Measurements from ENCODE around the gene SPEM3. TPM values are rescaled to one million over a fixed set of nuclear protein-coding genes. Genes with fewer than 3 reads are reported as not detected.

Gene SPEM3
- total and polyA plus RNA-seq, 2 of the 13 experiments (the other 11 are each of a cell fraction or from before 2014, with no cell fraction given), result not detected

GRCh38 chr17:7403977-7404736, 24.5 kb upstream of the SPEM3 start, which contains the start of gene TMEM256 (continued):
- TF ChIP-seq NAIF1 (CRISPR knock-in tag; IDR thresholded peaks at IDR 0.05; ENCODE audit: borderline replicate concordance) (0 out of 2 replicates have a peak, but pooled peaks have one; percentile 5), ZNF446 (CRISPR knock-in tag; IDR thresholded peaks at IDR 0.05) (0 out of 2 replicates have a peak, but pooled peaks have one; percentile 5), TMF1 (CRISPR knock-in tag; IDR thresholded peaks at IDR 0.05; ENCODE audit: low read depth) (0 out of 2 replicates have a peak, but pooled peaks have one; percentile 52), ZFP82 (CRISPR knock-in tag; IDR thresholded peaks at IDR 0.05; ENCODE audit: borderline replicate concordance) (no peak), HNF1B (CRISPR knock-in tag; IDR thresholded peaks at IDR 0.05) (peak; percentile 61; the same call in 1 of the 2 replicates), KMT2A (CRISPR knock-in tag; IDR thresholded peaks at IDR 0.05) (no peak), ZMAT5 (CRISPR knock-in tag; IDR thresholded peaks at IDR 0.05; ENCODE audit: borderline replicate concordance, low read depth) (no peak), MAFG (CRISPR knock-in tag; IDR thresholded peaks at IDR 0.05) (no peak), TARDBP (CRISPR knock-in tag; IDR thresholded peaks at IDR 0.05) (peak; percentile 40; the same call in 1 of the 2 replicates), ZNF12 (CRISPR knock-in tag; IDR thresholded peaks at IDR 0.05) (no peak), ZNF260 (CRISPR knock-in tag; IDR thresholded peaks at IDR 0.05; ENCODE audit: borderline replicate concordance, low read depth) (no peak), IRF9 (CRISPR knock-in tag; IDR thresholded peaks at IDR 0.05; ENCODE audit: borderline replicate concordance) (no peak; the same call in 1 of the 2 replicates), CCDC6 (CRISPR knock-in tag; IDR thresholded peaks at IDR 0.05) (peak; percentile 53; the same call in 1 of the 2 replicates), ZNF501 (CRISPR knock-in tag; IDR thresholded peaks at IDR 0.05) (peak; percentile 79), HOXA3 (CRISPR knock-in tag; IDR thresholded peaks at IDR 0.05) (peak; percentile 67), ZNF674 (CRISPR knock-in tag; IDR thresholded peaks at IDR 0.05; ENCODE audit: low read depth) (no peak), ZNF576 (CRISPR knock-in tag; IDR thresholded peaks at IDR 0.05) (no peak), ZNF549 (CRISPR knock-in tag; IDR thresholded peaks at IDR 0.05) (no peak)
- TF ChIP-seq, protein P1, sequence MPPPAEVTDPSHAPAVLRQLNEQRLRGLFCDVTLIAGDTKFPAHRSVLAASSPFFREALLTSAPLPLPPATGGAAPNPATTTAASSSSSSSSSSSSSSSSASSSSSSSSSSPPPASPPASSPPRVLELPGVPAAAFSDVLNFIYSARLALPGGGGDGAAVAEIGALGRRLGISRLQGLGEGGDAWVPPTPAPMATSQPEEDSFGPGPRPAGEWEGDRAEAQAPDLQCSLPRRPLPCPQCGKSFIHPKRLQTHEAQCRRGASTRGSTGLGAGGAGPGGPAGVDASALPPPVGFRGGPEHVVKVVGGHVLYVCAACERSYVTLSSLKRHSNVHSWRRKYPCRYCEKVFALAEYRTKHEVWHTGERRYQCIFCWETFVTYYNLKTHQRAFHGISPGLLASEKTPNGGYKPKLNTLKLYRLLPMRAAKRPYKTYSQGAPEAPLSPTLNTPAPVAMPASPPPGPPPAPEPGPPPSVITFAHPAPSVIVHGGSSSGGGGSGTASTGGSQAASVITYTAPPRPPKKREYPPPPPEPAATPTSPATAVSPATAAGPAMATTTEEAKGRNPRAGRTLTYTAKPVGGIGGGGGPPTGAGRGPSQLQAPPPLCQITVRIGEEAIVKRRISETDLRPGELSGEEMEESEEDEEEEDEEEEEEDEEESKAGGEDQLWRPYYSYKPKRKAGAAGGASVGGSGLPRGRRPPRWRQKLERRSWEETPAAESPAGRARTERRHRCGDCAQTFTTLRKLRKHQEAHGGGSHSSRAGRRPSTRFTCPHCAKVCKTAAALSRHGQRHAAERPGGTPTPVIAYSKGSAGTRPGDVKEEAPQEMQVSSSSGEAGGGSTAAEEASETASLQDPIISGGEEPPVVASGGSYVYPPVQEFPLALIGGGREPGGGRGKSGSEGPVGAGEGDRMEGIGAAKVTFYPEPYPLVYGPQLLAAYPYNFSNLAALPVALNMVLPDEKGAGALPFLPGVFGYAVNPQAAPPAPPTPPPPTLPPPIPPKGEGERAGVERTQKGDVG (CRISPR knock-in tag; IDR thresholded peaks at IDR 0.05; ENCODE audit: borderline replicate concordance), result no peak
- TF ChIP-seq, protein P2, sequence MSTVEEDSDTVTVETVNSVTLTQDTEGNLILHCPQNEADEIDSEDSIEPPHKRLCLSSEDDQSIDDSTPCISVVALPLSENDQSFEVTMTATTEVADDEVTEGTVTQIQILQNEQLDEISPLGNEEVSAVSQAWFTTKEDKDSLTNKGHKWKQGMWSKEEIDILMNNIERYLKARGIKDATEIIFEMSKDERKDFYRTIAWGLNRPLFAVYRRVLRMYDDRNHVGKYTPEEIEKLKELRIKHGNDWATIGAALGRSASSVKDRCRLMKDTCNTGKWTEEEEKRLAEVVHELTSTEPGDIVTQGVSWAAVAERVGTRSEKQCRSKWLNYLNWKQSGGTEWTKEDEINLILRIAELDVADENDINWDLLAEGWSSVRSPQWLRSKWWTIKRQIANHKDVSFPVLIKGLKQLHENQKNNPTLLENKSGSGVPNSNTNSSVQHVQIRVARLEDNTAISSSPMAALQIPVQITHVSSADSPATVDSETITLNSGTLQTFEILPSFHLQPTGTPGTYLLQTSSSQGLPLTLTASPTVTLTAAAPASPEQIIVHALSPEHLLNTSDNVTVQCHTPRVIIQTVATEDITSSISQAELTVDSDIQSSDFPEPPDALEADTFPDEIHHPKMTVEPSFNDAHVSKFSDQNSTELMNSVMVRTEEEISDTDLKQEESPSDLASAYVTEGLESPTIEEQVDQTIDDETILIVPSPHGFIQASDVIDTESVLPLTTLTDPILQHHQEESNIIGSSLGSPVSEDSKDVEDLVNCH (CRISPR knock-in tag; IDR thresholded peaks at IDR 0.05), result no peak

Data from HepG2 (cell line).